Activated CD8-positive, alpha-beta memory T cell treated with anti-CD3 and anti-CD28 coated beads, Interleukin-2, amount 50 U/mL, for 4 hours (primary cell): ENCODE results near the gene KTN1.

Experiments
- DNase-seq: peaks from one replicate; pipeline ENCODE4 v3.0.0-alpha.2; 2020

KTN1 gene, protein sequence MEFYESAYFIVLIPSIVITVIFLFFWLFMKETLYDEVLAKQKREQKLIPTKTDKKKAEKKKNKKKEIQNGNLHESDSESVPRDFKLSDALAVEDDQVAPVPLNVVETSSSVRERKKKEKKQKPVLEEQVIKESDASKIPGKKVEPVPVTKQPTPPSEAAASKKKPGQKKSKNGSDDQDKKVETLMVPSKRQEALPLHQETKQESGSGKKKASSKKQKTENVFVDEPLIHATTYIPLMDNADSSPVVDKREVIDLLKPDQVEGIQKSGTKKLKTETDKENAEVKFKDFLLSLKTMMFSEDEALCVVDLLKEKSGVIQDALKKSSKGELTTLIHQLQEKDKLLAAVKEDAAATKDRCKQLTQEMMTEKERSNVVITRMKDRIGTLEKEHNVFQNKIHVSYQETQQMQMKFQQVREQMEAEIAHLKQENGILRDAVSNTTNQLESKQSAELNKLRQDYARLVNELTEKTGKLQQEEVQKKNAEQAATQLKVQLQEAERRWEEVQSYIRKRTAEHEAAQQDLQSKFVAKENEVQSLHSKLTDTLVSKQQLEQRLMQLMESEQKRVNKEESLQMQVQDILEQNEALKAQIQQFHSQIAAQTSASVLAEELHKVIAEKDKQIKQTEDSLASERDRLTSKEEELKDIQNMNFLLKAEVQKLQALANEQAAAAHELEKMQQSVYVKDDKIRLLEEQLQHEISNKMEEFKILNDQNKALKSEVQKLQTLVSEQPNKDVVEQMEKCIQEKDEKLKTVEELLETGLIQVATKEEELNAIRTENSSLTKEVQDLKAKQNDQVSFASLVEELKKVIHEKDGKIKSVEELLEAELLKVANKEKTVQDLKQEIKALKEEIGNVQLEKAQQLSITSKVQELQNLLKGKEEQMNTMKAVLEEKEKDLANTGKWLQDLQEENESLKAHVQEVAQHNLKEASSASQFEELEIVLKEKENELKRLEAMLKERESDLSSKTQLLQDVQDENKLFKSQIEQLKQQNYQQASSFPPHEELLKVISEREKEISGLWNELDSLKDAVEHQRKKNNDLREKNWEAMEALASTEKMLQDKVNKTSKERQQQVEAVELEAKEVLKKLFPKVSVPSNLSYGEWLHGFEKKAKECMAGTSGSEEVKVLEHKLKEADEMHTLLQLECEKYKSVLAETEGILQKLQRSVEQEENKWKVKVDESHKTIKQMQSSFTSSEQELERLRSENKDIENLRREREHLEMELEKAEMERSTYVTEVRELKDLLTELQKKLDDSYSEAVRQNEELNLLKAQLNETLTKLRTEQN (N-terminal part only)

GRCh38 chr14:55579724-55580469 is at the start of gene KTN1:
Gene KTN1 (plus strand): TSS chr14:55580207. CDS start chr14:55612049, 31,842 bp downstream.
- peak; percentile 86 for DNase-seq

DNA sequence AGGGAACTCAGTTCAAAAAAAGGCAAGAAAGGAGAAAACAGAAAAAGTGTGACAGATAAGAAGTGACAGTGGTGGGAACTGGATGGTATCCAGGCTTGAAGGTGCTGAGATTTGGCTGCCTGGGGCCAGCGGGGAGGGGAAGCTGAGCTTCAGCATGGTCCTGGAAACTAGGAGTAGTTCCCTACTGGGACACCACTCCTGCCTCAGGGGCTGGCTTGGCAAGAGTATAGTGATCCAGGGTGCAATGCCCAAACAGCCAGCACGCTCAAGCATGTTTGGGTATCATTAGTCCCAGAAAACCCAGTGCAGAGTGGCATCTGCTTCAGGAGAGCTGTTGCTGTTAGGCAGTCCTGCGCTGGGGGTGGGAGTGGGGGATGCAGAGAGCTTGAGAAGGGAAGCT is 49.5 kb upstream of the KTN1 start:
- DNase-seq: no peak

GRCh38 chr14:55532645-55533344 is 47.2 kb upstream of the KTN1 start:
- no peak for DNase-seq

DNA sequence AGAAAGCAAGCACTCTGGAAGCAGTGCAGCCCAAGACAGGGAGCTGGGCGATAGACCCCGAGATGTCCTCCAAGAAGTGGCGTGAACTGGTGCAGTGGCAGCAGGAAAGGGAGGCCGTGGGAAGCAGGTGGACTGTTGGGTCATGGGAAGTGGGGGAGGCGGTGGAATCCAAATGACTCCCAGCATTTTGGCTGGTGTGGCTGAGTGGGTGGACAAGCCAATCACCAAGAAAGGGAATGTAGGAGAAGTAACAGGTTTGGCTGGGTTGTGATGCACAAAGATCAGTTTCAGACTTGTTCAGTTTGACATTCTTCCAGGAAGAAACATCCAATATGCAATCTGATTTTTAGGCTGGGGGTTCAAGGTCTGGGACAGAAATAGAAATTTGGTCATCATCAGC is 46.0 kb upstream of the KTN1 start:
- DNase-seq: no peak

- DNase-seq: no peak
Observed at GRCh38 chr14:55535516-55536203, 44.3 kb upstream of the KTN1 start.

- no peak for DNase-seq
Observed at GRCh38 chr14:55536204-55536708, 43.8 kb upstream of the KTN1 start.

DNA sequence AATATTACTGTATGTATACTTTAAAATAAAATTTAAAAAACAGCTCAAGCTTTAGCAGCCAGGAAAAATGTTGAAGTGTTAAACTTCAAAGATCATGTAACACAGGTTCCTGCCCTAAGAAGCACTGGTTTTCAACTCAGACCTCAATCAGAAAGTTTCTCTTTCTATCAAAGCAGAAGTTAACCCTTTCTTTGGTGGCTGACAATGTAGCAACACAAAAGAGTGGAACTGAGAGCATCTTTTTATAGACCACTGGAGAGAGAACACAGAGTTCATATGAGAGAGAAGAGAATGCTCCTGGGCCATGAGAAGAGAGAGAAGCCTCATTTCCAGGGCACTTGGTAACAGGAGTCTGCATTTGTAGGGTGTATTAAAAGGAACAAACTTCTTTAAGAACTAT is 42.2 kb upstream of the KTN1 start:
- DNase-seq: no peak

GRCh38 chr14:55539975-55540374 is 40.0 kb upstream of the KTN1 start:
- no peak for DNase-seq

DNA sequence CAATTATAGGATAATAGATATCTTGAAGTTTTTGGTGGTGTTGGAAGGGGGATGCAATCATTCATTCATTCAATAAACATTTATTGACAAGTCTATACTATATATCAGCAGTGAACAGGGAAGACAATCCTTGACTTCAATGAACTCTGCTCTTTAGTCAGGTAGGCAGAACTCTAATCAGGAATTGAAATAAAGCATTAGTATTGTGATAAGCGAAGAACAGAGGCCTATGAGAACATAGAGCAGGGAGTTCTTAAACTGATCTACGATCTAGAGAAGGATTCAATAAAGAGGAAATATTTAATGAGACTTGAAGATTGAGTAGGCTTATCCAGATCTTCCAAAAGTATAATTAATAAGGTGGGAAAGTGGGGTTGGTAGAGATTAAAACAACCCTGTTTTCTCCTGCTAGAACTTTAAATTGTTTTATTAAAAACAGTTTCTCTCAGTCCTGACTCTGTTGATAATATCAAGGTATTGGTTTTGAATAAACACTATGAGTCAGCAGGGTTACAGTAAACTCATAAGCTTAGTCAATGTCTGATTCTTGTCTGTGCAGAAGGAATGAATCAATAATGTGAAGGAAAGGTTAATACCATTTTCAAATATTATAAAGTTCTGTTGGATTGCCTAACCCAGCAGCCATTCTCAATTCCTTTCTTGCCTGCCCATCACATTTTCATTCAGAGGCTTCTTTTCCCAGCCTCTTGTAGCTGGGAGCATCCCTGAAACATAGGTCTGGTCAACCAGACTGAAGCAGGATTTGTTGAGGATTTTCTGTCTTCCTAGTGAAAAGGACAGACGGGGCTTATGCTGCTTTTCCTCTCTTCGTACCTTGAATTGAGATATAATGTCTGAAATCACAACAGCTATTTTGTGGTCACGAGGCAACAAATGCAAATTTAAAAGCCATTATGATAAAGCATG is 38.9 kb upstream of the KTN1 start:
- no peak for DNase-seq

DNA sequence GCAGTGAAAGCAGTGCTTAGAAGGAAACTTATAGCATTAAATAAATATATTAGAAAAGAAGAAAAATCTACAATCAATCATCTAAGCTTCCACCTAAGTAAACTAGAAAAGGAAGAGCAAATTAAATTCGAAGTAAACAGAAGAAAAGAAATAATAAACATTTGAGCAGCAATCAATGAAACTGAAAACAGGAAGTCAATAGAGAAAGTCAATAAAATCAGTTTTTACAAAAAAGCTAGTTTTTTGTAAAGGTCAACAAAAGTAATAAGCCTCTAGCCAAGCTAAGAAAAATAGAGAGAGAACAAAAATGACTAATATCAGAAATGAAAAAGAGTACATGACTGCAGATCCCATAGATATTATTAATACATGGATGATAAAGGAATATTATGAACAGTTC is 34.2 kb upstream of the KTN1 start:
- no peak for DNase-seq

GRCh38 chr14:55546212-55546874 is 33.7 kb upstream of the KTN1 start:
- DNase-seq: no peak

DNA sequence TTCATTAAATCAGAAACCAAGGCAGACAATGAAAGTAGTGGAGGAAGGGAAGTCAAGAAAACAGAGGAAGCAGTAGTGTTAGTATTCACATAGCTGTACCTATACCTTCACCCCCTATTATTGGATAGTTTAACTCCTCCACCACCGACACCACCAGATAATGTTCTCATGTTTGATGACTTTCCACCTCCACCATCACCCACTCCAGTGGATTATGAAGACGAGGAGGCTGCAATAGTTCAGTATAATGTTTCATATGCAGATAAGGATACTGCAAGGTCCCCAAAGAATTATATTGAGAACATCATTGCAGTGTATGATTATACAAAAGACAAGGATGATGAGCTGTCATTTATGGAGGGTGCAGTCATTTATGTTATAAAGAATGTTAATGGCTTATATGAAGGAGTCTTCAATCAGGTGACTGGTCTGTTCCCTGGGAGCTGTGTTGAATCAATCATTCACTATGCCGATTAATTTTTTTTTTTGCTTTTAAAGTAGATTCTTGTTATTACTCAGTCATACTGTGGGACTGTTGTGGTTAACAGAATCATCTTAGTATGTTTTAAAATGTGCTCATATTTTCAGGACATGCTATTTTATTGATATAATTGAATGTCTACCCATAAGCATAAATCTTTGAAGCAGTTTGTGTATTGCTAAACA is 32.2 kb upstream of the KTN1 start:
- DNase-seq: no peak

GRCh38 chr14:55553791-55554190 is 26.2 kb upstream of the KTN1 start:
- no peak for DNase-seq

DNA sequence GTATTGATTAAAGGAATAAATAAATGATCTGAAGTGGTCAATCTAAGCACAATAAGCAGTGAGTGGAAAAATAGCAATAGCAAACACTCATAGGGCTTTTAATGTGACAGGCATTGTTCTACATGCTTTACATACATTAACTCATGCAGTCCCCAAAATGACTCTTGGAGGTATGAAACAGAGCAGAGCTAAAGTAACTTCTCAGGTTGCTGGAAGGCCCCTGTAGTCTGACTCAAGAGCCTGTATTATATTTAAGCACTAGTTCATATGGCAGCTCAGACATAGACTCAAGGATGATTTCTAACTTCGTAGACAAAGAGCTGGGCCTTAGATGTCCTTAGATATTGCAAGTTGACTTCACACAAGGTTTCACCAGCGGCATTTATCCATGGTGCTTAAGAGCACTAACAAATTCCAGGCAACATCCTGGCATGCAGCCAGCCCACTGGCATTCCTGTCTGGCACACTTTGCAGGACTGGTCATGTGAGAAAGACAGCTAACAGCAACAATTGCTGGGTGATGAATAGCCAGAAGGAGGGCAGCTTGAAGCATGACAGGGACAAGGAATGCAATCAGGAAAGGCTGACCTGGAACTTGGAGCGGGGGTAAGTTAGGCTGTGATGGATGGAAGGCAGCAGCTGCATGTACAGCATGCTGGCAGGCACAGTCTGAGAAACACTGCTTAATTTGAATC is 22.9 kb upstream of the KTN1 start:
- no peak for DNase-seq

GRCh38 chr14:55562135-55562534 is 17.9 kb upstream of the KTN1 start:
- no peak for DNase-seq

DNA sequence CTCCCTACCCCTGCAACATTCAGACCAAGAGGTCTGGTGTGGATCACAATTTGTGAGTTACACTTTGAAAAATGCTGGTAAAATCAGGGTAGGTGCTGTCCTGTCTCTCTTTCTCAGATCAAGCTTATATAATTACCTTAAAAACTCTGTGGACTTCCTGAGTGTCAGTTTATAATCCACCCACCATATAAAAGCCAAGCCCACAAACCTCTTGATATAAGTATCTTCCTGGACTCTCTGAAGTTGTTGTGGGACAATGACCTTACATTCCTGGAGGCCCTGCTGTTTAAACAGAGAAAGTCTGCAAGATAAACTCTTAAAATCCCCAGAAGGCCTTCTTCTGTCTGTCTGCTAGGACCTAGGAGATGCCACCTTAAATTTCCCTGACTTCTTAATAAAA is 11.4 kb upstream of the KTN1 start:
- no peak for DNase-seq

DNA sequence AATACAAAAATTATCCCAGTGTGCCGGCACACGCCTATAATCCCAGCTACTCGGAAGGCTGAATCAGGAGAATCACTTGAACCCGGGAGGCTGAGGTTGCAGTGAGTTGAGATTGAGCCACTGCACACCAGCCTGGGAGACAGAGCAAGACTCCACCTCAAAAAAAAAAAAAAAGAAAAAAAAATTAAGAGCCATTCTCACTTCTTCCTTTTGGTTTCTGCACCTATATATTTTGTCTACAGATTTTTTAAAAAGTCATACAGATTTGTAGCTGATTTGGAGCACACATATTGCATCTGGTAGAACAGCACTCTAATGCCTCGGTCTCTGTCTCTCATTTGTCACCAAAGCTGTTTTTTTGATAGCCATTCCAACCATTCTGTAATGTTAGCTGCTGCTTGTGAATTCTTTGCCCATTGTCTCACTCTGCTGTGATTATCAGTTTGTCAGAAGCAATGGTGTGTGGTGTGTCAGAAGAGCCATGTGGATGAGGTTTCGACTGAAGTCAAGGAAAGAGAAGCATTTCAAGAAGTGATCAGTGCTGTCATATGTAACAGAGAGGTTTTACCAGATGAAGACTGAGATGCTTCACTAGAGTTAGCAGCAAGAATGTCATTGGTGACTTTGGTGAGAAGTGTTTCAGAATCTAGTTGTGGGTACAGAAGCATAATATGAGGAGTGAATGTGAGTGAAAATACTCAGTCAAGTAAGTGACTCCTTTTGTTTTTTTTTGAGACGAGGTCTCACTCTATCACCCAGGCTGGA is 8.7 kb upstream of the KTN1 start:
- no peak for DNase-seq
